Measurements from ENCODE around the gene FABP3. TPM values are rescaled to one million over a fixed set of nuclear protein-coding genes. Genes with fewer than 3 reads are reported as not detected.

The FABP3 gene
- polyA plus RNA-seq, 2 donors = 1.8 to 2.6 TPM

DNA sequence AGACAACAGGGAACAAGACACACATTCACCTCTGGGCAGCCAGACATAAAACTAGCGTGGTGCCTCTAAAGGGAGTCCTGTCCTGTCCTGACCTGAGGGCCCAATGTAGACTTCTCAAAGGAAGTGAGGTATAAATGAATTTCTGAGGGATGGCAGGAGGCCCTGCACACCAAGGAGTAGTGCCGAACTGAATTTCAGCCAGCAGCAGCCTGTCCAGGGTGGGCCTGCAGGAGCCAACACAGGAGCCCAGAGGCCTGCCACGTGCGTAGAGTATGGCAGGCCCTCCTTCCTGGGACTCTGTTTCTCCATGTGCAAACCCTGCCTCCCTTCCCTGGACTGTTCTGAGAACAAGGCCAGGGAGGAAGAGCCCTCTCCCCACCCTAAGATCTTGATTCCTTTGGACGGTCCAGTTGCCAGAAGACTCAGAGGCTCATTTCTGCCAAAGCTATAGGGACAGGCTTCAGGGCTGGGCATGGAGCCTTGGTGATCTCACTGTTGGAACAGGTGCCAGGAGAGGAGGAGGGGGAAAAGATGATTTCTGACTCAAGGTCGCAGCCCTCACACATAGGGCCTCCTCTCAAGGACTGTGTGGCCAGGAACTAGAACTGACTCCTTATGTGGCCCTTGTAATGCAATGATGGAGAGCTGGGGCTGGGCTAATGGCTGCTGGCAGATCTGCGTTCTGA is 1.8 kb upstream of the FABP3 start:
- no peak overlapping the region for H3K27ac ChIP-seq (ENCODE audit: low read depth in 2 of 2, low read length in 1 of 2)
- no peaks in the 10 kb centered on the region for H3K27me3 ChIP-seq (ENCODE audit: control insufficient read depth in 1 of 2, insufficient read depth in 2 of 2, low read length in 2 of 2)
- H3K4me3 ChIP-seq (ENCODE audit: low read depth in 1 of 2, low read length in 2 of 2) = no peak overlapping the region
- H3K36me3 ChIP-seq (ENCODE audit: control insufficient read depth in 2 of 2, insufficient read depth in 2 of 2, low read length in 1 of 2) = no peaks in the 10 kb centered on the region
- peaks cover 6 to 9% of the 10 kb centered on the region in 2 donors for H3K4me1 ChIP-seq (ENCODE audit: control insufficient read depth in 2 of 2, insufficient read depth in 2 of 2, low read length in 1 of 2)
- H3K9me3 ChIP-seq (ENCODE audit: control insufficient read depth in 2 of 2, insufficient read depth in 1 of 2, low read depth in 1 of 2, low read length in 1 of 2) = no peaks in the 10 kb centered on the region
- WGBS, 2 donors = 62 to 66% methylated on average over 7 of the region's 7 CpGs

DNA sequence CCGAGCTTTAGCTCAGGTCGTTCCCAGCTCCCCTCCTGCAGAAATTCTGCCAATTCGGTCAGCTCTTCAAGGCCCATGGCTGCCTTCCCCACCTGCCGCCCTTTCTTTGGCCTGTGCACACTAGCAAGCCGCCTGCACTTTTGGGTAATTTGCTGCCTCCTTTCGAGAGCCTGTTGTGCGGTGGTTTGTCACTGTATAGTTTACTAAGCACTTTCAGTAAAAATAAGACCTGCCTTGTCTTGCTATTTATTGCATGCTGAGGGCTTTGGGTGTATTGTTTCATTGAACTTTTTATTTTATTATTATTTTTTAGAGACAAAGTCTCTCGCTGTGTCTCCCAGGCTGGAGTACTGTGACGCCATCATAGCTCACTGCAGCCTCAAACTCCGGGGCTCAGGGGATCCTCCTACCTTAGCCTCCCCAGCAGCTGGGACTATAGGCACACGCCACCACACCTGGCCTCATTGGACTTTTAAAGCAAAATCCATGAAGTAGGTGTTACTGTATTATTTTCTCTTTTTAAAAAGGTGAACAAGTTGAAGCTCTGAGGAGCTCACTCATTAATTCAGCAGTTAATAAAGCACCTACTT is 1.1 kb upstream of the FABP3 start:
- H3K4me3 ChIP-seq (ENCODE audit: low read depth in 1 of 2, low read length in 2 of 2) = peak overlapping the region in 1 of 2 donors; percentile 31
- no peaks in the 10 kb centered on the region for H3K27me3 ChIP-seq (ENCODE audit: control insufficient read depth in 1 of 2, insufficient read depth in 2 of 2, low read length in 2 of 2)
- H3K27ac ChIP-seq (ENCODE audit: low read depth in 2 of 2, low read length in 1 of 2) = peak overlapping the region in 1 of 2 donors; percentile 43
- peaks cover 6 to 9% of the 10 kb centered on the region in 2 donors for H3K4me1 ChIP-seq (ENCODE audit: control insufficient read depth in 2 of 2, insufficient read depth in 2 of 2, low read length in 1 of 2)
- 34 to 37% methylated on average over 11 of the region's 11 CpGs for WGBS, 2 donors
- no peaks in the 10 kb centered on the region for H3K36me3 ChIP-seq (ENCODE audit: control insufficient read depth in 2 of 2, insufficient read depth in 2 of 2, low read length in 1 of 2)
- no peaks in the 10 kb centered on the region for H3K9me3 ChIP-seq (ENCODE audit: control insufficient read depth in 2 of 2, insufficient read depth in 1 of 2, low read depth in 1 of 2, low read length in 1 of 2)

DNA sequence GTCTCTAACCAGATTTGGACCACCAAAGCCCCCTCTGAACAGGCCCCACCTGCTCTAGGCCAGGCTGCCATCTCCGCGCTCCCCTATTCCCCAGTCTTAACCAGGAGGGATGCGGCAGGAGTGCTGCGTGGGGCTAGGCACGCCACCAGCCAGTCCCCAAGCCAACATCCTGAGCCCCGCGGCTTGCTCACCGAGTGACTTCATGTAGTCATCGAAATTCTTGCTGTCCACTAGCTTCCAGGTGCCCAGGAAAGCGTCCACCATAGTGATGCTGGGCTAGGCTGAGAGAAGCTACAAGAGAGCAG is 173 bp downstream of the FABP3 start:
- WGBS, 2 donors = 44 to 50% methylated on average over 10 of the region's 10 CpGs
- Histone ChIP-seq H3K27ac (ENCODE audit: low read depth in 2 of 2, low read length in 1 of 2) (peak overlapping the region; percentile 47 to 82), H3K4me1 (ENCODE audit: control insufficient read depth in 2 of 2, insufficient read depth in 2 of 2, low read length in 1 of 2) (peaks cover 6 to 9% of the 10 kb centered on the region in 2 donors), H3K9me3 (ENCODE audit: control insufficient read depth in 2 of 2, insufficient read depth in 1 of 2, low read depth in 1 of 2, low read length in 1 of 2) (no peaks in the 10 kb centered on the region), H3K27me3 (ENCODE audit: control insufficient read depth in 1 of 2, insufficient read depth in 2 of 2, low read length in 2 of 2) (no peaks in the 10 kb centered on the region), H3K4me3 (ENCODE audit: low read depth in 1 of 2, low read length in 2 of 2) (peak overlapping the region; percentile 26 to 31), H3K36me3 (ENCODE audit: control insufficient read depth in 2 of 2, insufficient read depth in 2 of 2, low read length in 1 of 2) (no peaks in the 10 kb centered on the region)

DNA sequence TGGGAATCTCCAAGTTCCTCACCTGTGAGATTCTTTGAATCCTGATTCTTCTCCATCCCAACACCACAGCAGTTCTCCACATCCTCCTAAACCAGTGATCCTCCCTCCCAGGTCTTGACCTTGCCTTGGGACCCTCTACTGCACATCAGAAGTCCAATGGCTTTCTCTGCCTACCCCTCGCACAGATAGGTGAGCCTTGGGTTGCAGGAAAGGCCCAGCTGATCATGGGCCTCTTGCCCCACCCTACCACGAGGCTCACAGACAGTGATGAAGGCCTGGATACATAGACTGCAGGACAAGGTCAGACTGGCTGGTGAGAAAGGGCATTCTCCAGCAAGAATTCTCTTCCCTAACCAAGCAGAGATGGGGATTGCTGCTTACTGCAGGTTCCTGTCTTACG is 825 bp downstream of the FABP3 start:
- Histone ChIP-seq H3K27me3 (ENCODE audit: control insufficient read depth in 1 of 2, insufficient read depth in 2 of 2, low read length in 2 of 2) (no peaks in the 10 kb centered on the region), H3K4me3 (ENCODE audit: low read depth in 1 of 2, low read length in 2 of 2) (no peak overlapping the region), H3K9me3 (ENCODE audit: control insufficient read depth in 2 of 2, insufficient read depth in 1 of 2, low read depth in 1 of 2, low read length in 1 of 2) (no peaks in the 10 kb centered on the region), H3K4me1 (ENCODE audit: control insufficient read depth in 2 of 2, insufficient read depth in 2 of 2, low read length in 1 of 2) (peaks cover 6 to 9% of the 10 kb centered on the region in 2 donors), H3K27ac (ENCODE audit: low read depth in 2 of 2, low read length in 1 of 2) (peak overlapping the region in 1 of 2 donors; percentile 56), H3K36me3 (ENCODE audit: control insufficient read depth in 2 of 2, insufficient read depth in 2 of 2, low read length in 1 of 2) (peaks cover under 1 to 2% of the 10 kb centered on the region in 2 donors)
- 74 to 85% methylated on average over 3 of the region's 3 CpGs for whole genome bisulfite sequencing, 2 donors

DNA sequence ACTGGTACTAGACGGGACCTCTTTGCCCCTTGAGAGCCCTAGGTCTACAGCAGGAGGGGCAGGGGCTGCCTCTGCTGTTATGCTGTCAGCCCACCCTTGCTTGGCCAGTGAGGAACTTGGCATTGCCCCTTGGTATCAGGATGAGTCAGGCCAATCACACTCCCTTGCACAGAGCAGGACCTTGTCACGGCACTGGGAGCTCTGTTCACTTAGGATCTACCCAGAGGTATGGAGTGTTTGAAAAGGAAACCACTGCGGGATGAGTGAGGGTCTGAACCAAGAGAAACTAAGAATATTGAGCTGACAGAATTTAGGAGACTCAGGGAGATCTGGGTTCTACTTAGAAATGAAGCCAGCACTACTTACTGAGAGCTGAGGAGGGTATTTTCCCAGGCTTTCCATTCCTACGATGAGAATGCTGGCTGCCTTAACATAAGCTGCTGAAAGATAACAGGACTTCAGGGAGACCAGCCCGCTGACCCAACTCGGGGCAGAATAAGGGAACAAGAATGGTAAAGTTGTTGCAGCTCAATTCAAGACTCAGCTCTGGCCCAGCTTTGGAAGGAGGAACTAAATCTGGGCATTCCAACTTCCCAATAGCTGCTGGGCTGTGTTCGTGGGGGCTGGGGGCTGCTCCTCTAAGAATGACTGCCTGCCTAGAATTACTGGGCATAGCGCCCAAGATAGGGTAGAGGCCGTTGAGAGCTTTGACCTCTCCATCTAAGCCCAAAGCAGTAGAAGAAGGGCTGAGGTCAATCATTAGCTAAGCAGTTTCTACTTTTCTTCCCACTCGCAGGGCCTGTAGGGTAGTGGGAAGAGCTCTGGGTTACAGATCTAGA is 1.5 kb downstream of the FABP3 start:
- H3K9me3 ChIP-seq (ENCODE audit: control insufficient read depth in 2 of 2, insufficient read depth in 1 of 2, low read depth in 1 of 2, low read length in 1 of 2) = no peaks in the 10 kb centered on the region
- H3K27me3 ChIP-seq (ENCODE audit: control insufficient read depth in 1 of 2, insufficient read depth in 2 of 2, low read length in 2 of 2) = no peaks in the 10 kb centered on the region
- H3K4me1 ChIP-seq (ENCODE audit: control insufficient read depth in 2 of 2, insufficient read depth in 2 of 2, low read length in 1 of 2) = peaks cover 6 to 9% of the 10 kb centered on the region in 2 donors
- H3K4me3 ChIP-seq (ENCODE audit: low read depth in 1 of 2, low read length in 2 of 2) = no peak overlapping the region
- 67 to 76% methylated on average over 10 of the region's 10 CpGs for WGBS, 2 donors
- no peak overlapping the region for H3K27ac ChIP-seq (ENCODE audit: low read depth in 2 of 2, low read length in 1 of 2)
- peaks cover 3 to 5% of the 10 kb centered on the region in 2 donors for H3K36me3 ChIP-seq (ENCODE audit: control insufficient read depth in 2 of 2, insufficient read depth in 2 of 2, low read length in 1 of 2)

DNA sequence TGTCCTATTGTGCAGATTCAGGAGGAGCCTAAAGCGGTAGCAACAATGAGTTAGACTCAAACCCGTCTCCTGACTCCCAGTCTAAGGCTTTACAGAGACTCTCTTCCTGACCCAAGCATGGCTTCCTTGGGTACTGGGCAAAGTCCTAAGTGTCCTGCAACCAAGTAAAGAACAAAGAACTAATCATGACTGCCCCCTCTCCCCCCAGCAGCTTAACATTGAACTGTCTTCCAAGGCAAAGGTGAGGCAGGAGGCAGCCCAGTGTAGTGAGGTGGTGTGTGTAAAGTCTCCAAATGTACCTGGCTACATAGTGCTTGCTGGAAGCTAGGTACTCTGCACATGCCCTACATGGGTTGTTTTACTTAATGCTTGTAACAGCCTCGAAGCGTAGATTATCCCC is 2.3 kb downstream of the FABP3 start:
- Histone ChIP-seq H3K36me3 (ENCODE audit: control insufficient read depth in 2 of 2, insufficient read depth in 2 of 2, low read length in 1 of 2) (peaks cover 6 to 7% of the 10 kb centered on the region in 2 donors), H3K27me3 (ENCODE audit: control insufficient read depth in 1 of 2, insufficient read depth in 2 of 2, low read length in 2 of 2) (no peaks in the 10 kb centered on the region), H3K4me3 (ENCODE audit: low read depth in 1 of 2, low read length in 2 of 2) (no peak overlapping the region), H3K27ac (ENCODE audit: low read depth in 2 of 2, low read length in 1 of 2) (no peak overlapping the region), H3K9me3 (ENCODE audit: control insufficient read depth in 2 of 2, insufficient read depth in 1 of 2, low read depth in 1 of 2, low read length in 1 of 2) (no peaks in the 10 kb centered on the region), H3K4me1 (ENCODE audit: control insufficient read depth in 2 of 2, insufficient read depth in 2 of 2, low read length in 1 of 2) (peaks cover 6 to 9% of the 10 kb centered on the region in 2 donors)
- WGBS, 2 donors = 89 to 94% methylated on average over 4 of the region's 4 CpGs

DNA sequence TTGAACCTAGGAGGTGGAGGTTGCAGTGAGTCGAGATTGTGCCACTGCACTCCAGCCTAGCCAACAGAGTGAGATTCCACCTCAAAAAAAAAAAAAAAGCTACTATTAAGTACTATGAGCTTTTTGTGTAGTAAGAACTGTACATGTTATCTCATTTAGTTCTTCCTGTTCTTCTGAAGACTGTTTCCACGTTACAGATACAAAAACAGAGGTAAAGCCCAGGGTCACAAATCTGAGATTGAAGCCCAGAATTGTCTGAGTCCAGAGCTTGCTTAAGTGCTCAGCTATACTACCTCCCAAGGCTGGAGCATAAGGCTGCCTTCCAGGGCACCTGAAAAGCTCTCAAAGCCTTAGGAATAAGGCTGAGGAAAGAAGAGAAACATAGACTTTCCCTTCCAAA is 2.9 kb downstream of the FABP3 start:
- Histone ChIP-seq H3K36me3 (ENCODE audit: control insufficient read depth in 2 of 2, insufficient read depth in 2 of 2, low read length in 1 of 2) (peaks cover 6 to 7% of the 10 kb centered on the region in 2 donors), H3K27ac (ENCODE audit: low read depth in 2 of 2, low read length in 1 of 2) (no peak overlapping the region), H3K27me3 (ENCODE audit: control insufficient read depth in 1 of 2, insufficient read depth in 2 of 2, low read length in 2 of 2) (no peaks in the 10 kb centered on the region), H3K4me3 (ENCODE audit: low read depth in 1 of 2, low read length in 2 of 2) (no peak overlapping the region), H3K9me3 (ENCODE audit: control insufficient read depth in 2 of 2, insufficient read depth in 1 of 2, low read depth in 1 of 2, low read length in 1 of 2) (no peaks in the 10 kb centered on the region), H3K4me1 (ENCODE audit: control insufficient read depth in 2 of 2, insufficient read depth in 2 of 2, low read length in 1 of 2) (peaks cover 6 to 9% of the 10 kb centered on the region in 2 donors)
- WGBS, 2 donors = 71 to 90% methylated on average over 2 of the region's 2 CpGs

DNA sequence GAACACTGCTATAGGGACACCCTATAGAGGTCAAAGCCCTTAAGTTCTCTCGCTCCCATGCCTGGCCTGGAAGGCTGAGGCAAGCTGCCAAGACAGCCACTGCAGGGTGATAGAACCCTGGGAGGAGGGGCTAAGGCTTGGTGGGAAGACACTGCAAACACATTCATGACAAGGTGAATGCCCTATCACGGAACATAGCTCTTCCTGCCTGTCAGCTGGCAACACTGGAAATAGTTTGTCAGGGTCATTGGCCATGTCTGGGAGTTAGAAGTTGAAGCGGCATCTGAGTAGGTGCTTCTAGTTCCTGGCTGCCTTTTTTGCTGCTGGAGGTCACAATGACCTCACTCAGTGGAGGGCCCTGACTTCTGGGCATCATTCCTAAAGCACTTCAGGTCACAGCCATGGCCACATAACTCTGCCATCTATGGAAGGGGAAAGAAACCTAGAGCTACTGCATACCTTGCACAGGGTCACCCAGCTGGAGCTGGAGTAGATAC is 4.2 kb downstream of the FABP3 start:
- peaks cover 12% of the 10 kb centered on the region in 2 donors for H3K36me3 ChIP-seq (ENCODE audit: control insufficient read depth in 2 of 2, insufficient read depth in 2 of 2, low read length in 1 of 2)
- WGBS, 2 donors = 83 to 92% methylated on average over 3 of the region's 3 CpGs
- no peak overlapping the region for H3K27ac ChIP-seq (ENCODE audit: low read depth in 2 of 2, low read length in 1 of 2)
- no peaks in the 10 kb centered on the region for H3K27me3 ChIP-seq (ENCODE audit: control insufficient read depth in 1 of 2, insufficient read depth in 2 of 2, low read length in 2 of 2)
- no peak overlapping the region for H3K4me3 ChIP-seq (ENCODE audit: low read depth in 1 of 2, low read length in 2 of 2)
- peaks cover 6 to 7% of the 10 kb centered on the region in 2 donors for H3K4me1 ChIP-seq (ENCODE audit: control insufficient read depth in 2 of 2, insufficient read depth in 2 of 2, low read length in 1 of 2)
- H3K9me3 ChIP-seq (ENCODE audit: control insufficient read depth in 2 of 2, insufficient read depth in 1 of 2, low read depth in 1 of 2, low read length in 1 of 2) = no peaks in the 10 kb centered on the region

DNA sequence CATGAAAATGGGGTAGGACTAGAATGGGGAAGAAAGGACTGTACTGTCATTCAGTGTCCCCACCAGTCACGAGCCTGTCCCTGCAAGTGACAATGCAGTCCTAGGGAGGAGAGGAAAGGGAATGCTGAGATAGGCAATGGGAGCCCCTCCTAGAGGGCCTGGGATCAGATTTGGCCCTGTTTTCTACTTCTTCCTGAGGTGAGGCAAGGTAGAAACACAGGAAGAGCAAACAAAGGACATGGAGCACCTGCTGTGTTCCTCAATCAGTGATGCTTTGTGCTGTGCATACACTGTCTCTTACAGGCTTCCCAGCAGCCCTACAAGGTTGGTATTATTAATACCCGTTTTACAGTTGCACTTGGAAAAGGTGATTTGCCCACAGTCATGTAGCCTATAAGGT is 6.1 kb downstream of the FABP3 start:
- Histone ChIP-seq H3K4me1 (ENCODE audit: control insufficient read depth in 2 of 2, insufficient read depth in 2 of 2, low read length in 1 of 2) (no peaks in the 10 kb centered on the region), H3K27me3 (ENCODE audit: control insufficient read depth in 1 of 2, insufficient read depth in 2 of 2, low read length in 2 of 2) (no peaks in the 10 kb centered on the region), H3K36me3 (ENCODE audit: control insufficient read depth in 2 of 2, insufficient read depth in 2 of 2, low read length in 1 of 2) (peaks cover 12% of the 10 kb centered on the region in 2 donors), H3K9me3 (ENCODE audit: control insufficient read depth in 2 of 2, insufficient read depth in 1 of 2, low read depth in 1 of 2, low read length in 1 of 2) (no peaks in the 10 kb centered on the region), H3K4me3 (ENCODE audit: low read depth in 1 of 2, low read length in 2 of 2) (no peak overlapping the region), H3K27ac (ENCODE audit: low read depth in 2 of 2, low read length in 1 of 2) (no peak overlapping the region)
- 63 to 81% methylated on average over 2 of the region's 2 CpGs for WGBS, 2 donors

Data from esophagus (tissue), 2 donors.